Raji (cell line): Measurements from ENCODE around the gene TMEM234.

Experiments
- POLR2A ChIP-seq: IDR thresholded peaks from 2 replicates; pipeline ENCODE4 v1.6.1; 2011; ENCODE audit warnings: low read depth, low read length, control low read depth; ENCODE audit not compliant: insufficient read depth

The TMEM234 gene

DNA sequence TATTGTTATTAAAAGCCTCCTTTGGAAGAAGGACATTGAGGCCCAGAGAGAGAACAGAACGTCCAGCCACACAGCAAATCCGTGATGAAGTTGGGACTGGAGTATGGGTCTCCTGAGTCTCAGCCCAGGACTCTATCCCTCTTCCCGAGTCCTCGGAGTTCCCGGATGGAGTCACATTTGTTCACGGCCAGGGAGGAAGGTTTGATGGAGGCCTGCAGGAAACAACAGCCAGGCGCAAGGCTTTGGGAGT lies 43.0 kb downstream of the TMEM234 start:
- TF ChIP-seq POLR2A, result no peak

DNA sequence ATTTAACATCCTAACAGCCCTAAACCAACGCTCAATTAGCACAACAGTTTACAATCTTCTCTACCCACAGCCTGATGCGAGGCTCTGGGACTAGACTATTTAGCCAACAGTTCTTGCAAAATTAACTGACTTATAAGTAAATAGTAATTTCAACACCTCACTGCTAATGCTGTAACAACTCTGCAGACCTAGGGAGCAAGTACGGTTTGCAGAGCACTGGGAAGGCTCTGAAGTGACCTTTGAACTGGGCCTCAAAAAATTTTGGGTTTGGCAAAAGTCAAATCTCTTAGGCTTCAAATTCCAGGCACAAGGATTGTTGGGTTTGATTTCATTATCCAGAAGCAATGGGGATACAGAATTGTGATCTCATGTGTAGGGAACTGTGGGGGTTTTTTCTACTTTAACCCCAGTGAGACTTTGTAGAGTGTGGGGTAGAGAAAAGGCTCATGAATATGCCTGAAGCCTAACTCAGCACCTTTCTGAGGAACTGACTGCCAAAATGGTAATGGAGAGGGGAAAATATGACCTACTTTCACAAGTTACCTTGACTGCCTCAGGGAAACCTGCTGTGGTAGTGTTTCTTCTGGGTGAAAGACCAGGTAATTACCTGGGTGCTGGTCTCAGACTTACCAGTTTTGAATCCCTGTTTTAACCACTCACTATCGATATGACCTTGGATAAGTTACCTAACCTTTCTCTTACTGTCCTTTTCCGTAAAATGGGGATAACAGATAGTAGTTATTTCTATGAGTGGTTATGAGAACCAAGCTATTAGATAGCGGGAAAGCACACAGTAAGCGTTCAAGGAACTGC lies 43.6 kb downstream of the TMEM234 start:
- TF ChIP-seq POLR2A, result no peak

DNA sequence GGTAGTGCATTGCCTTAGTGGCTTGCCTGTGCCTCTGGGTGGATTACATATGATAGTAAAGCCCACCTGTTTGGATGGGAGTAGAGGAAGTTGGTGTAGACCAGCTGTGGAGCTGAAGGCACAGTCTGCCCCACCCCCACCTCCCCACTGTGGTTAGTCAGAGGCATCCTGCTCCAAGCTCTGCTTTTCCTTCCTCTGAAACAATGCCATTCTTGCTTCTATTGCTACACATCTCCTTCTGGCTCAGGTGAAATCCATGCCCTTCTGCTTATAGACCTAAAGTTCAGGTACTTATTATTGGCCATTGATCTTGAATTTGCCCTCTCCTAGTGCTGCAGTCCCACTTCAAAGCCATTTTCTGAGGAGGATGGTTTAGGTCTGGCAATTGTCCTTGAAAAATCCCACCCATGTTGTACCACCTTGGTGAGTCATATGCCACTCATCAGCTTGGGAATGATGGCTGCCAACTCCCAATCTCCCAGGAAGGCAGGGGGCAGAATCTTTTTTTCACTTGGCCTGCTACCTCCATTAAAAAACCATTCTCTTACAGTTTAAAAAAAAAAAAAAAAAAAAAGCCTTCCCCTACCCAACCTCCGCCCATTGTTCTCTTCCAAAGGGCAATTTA lies 49.4 kb downstream of the TMEM234 start:
- no peak for TF ChIP-seq POLR2A

DNA sequence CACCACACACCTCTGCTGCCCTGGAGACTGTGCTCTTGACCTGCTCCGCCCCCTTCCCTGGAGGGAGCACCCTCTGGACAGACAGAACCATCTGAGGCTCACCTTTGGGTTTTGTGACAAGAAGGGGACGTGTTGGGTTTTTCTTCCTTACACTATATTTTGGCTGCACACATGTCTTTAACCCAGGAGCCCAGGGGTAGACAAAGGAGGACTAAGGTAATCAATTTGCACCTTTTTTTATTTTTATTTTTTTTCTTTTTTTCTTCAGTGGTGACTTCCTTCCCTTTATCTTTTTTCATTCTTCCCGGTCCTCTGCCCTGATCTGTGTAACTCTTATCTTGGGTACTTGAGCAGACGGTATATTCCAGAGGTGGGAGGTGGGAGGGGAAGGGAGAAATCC lies 51.2 kb downstream of the TMEM234 start:
- TF ChIP-seq POLR2A, result no peak
